Fibroblast of the aortic adventitia (primary cell): ENCODE results near the gene SMC5. TPM values are rescaled to one million over a fixed set of nuclear protein-coding genes. Genes with fewer than 3 reads are reported as not detected.

ENCODE experiments used
- DNase-seq: peaks from one replicate; pipeline ENCODE4 v3.0.0-alpha.2; 2010; ENCODE audit warnings: low read depth
- H3K4me3 ChIP-seq: 2 replicates; pipeline ENCODE4 v1.5.1; 2011; ENCODE audit warnings: low read depth, mild to moderate bottlenecking, control low read depth, low read length, moderate library complexity
- CTCF ChIP-seq: IDR thresholded peaks from 2 replicates; pipeline ENCODE4 v1.5.1; 2011; ENCODE audit warnings: mild to moderate bottlenecking, low read length, control low read depth, inconsistent platforms; ENCODE audit not compliant: insufficient read depth
- total RNA-seq: library from RNA; depleted of rRNA; stranded (reverse); fragments of >200 nt; gene quantifications from 2 replicates; pipeline ENCODE4 v1.2.3, GENCODE V29; 2012; ENCODE audit warnings: low replicate concordance

The SMC5 gene
- total RNA-seq, 1 donor: 38.8 TPM

GRCh38 chr9:70389188-70389587 is 130.4 kb downstream of the SMC5 start:
- DNase-seq: no peak
- no peak for TF ChIP-seq CTCF
- H3K4me3 ChIP-seq: no peak overlapping the region

- peak; percentile 62 for DNase-seq
- H3K4me3 ChIP-seq: no peak overlapping the region
- TF ChIP-seq CTCF: no peak
These were observed 131.0 kb downstream of the SMC5 start for GRCh38 chr9:70389621-70390266.

- no peak overlapping the region for H3K4me3 ChIP-seq
- DNase-seq: no peak
- TF ChIP-seq CTCF: no peak
These were observed 132.2 kb downstream of the SMC5 start for GRCh38 chr9:70390933-70391341.

- H3K4me3 ChIP-seq: no peak overlapping the region
- DNase-seq: no peak
- peak; percentile 13 for TF ChIP-seq CTCF
These were observed 133.4 kb downstream of the SMC5 start for GRCh38 chr9:70392189-70392588.

- no peak for TF ChIP-seq CTCF
- no peak for DNase-seq
These were observed 134.1 kb downstream of the SMC5 start for GRCh38 chr9:70392850-70393249.

GRCh38 chr9:70395652-70396051 is 136.9 kb downstream of the SMC5 start:
- H3K4me3 ChIP-seq: no peak overlapping the region
- no peak for DNase-seq
- no peak for TF ChIP-seq CTCF

More at GRCh38 chr9:70392850-70393249, 134.1 kb downstream of the SMC5 start:
- H3K4me3 ChIP-seq: no peak overlapping the region

GRCh38 chr9:70398145-70398556 is 139.4 kb downstream of the SMC5 start:
- DNase-seq: peak; percentile 45
- no peak overlapping the region for H3K4me3 ChIP-seq
- TF ChIP-seq CTCF: no peak
